CD4-positive, alpha-beta memory T cell (primary cell): ENCODE measurements around the gene ADGRB3. TPM values are rescaled to one million over a fixed set of nuclear protein-coding genes. Genes with fewer than 3 reads are reported as not detected.

Experiments used
- CTCF ChIA-PET: fragments of 350-600 bp; sonication (Branson Sonifier 250); formaldehyde crosslinking; loops from one replicate; lab custom pipeline; 2021; ENCODE audit warnings: inconsistent platforms; ENCODE audit not compliant: partially characterized antibody; lab: Charles Lee
- POLR2A ChIA-PET: fragments of 350-600 bp; sonication (Branson Sonifier 250); formaldehyde crosslinking; loops from one replicate; lab custom pipeline; 2021; ENCODE audit not compliant: partially characterized antibody; lab: Charles Lee
- DNase-seq, 5 donors: peaks; one replicate each; pipeline versions ENCODE4 v3.0.0 to v3.0.0-alpha.2; 2020 to 2022; ENCODE audit warnings: mixed read lengths in 1 of 5
- H3K27ac ChIP-seq: one replicate; pipeline ENCODE4 v1.7.0; 2013; ENCODE audit warnings: low read depth, low read length
- H3K27me3 ChIP-seq: 2 replicates; pipeline ENCODE4 v1.7.0; 2013; ENCODE audit warnings: mild to moderate bottlenecking, low read length, moderate library complexity; ENCODE audit not compliant: insufficient read depth
- H3K36me3 ChIP-seq: 2 replicates; pipeline ENCODE4 v1.7.0; 2013; ENCODE audit warnings: mild to moderate bottlenecking, low read length, moderate library complexity; ENCODE audit not compliant: insufficient read depth
- H3K4me1 ChIP-seq: 2 replicates; pipeline ENCODE4 v1.7.0; 2013; ENCODE audit warnings: mild to moderate bottlenecking, low read length, moderate library complexity; ENCODE audit not compliant: insufficient read depth
- H3K4me3 ChIP-seq, 2 donors: one replicate each; pipeline ENCODE4 v1.7.0; 2013; ENCODE audit warnings: low read length in 2 of 2, mild to moderate bottlenecking in 1 of 2
- H3K9me3 ChIP-seq, 2 donors: one replicate each; pipeline ENCODE4 v1.7.0; 2013; ENCODE audit warnings: low read length in 2 of 2, control low read depth in 1 of 2; ENCODE audit not compliant: control insufficient read depth in 1 of 2
- H3K27ac Mint-ChIP-seq, 7 donors: one replicate each; pipeline ENCODE4 v1.8.0; 2020 to 2021; ENCODE audit warnings: mixed read lengths in 7 of 7, mild to moderate bottlenecking in 6 of 7, inconsistent platforms in 3 of 7, moderate library complexity in 3 of 7
- H3K27me3 Mint-ChIP-seq, 2 donors: one replicate each; pipeline ENCODE4 v1.8.0; 2020 to 2021; ENCODE audit warnings: mixed read lengths in 2 of 2
- H3K36me3 Mint-ChIP-seq, 2 donors: one replicate each; pipeline ENCODE4 v1.8.0; 2020 to 2021; ENCODE audit warnings: mixed read lengths in 2 of 2, inconsistent platforms in 1 of 2, mild to moderate bottlenecking in 1 of 2
- H3K4me1 Mint-ChIP-seq, 4 donors: one replicate each; pipeline ENCODE4 v1.8.0; 2020 to 2021; ENCODE audit warnings: mixed read lengths in 4 of 4, mild to moderate bottlenecking in 1 of 4
- H3K4me3 Mint-ChIP-seq, 8 donors: one replicate each; pipeline ENCODE4 v1.8.0; 2020 to 2021; ENCODE audit warnings: mixed read lengths in 8 of 8, mild to moderate bottlenecking in 7 of 8, moderate library complexity in 6 of 8, inconsistent platforms in 3 of 8
- H3K9me3 Mint-ChIP-seq, 8 donors: one replicate each; pipeline ENCODE4 v1.8.0; 2020 to 2021; ENCODE audit warnings: mixed read lengths in 8 of 8, mild to moderate bottlenecking in 5 of 8, inconsistent platforms in 3 of 8, moderate library complexity in 1 of 8
- intact Hi-C: fragments of 100-400 bp; cut with micrococcal nuclease; formaldehyde crosslinking; loops from one replicate; pipeline ENCODE4 v1.15.1; 2023
- polyA plus RNA-seq, 2 donors: library from polyadenylated mRNA; unstranded; fragments of 300-500 nt; fragmentation: Illumina TruSeq; gene quantifications; one replicate each; pipeline ENCODE4 v1.2.3, GENCODE V29; 2021
- total RNA-seq, 2 experiments: library from RNA; stranded (reverse); gene quantifications; one replicate each; pipeline ENCODE4 v1.2.3, GENCODE V29; 2021

The ADGRB3 gene
- total and polyA plus RNA-seq, 4 experiments from 2014 or later, result not detected

GRCh38 chr6:68695838-68696237 is 60.8 kb downstream of the ADGRB3 start:
- Histone ChIP-seq H3K4me1 (no peaks in the 10 kb centered on the region), H3K27ac (no peak overlapping the region), H3K9me3 (no peaks in the 10 kb centered on the region), H3K36me3 (no peaks in the 10 kb centered on the region), H3K27me3 (no peaks in the 10 kb centered on the region), H3K4me3 (no peak overlapping the region)
- H3K4me1 Mint-ChIP-seq, result no peaks in the 10 kb centered on the region
- no peaks in the 10 kb centered on the region for H3K27me3 Mint-ChIP-seq
- H3K36me3 Mint-ChIP-seq, result no peaks in the 10 kb centered on the region
- CTCF ChIA-PET, result no interaction called here
- POLR2A ChIA-PET, result no interaction called here
- intact Hi-C loops, result no loop called here
- DNase-seq, result no peak
- no peak overlapping the region for H3K27ac Mint-ChIP-seq
- no peak overlapping the region for H3K4me3 Mint-ChIP-seq
- H3K9me3 Mint-ChIP-seq, result peaks cover 0 to 3% (median 0%) of the 10 kb centered on the region in 8 donors

- Histone ChIP-seq H3K27ac (no peak overlapping the region), H3K4me3 (no peak overlapping the region), H3K4me1 (no peaks in the 10 kb centered on the region), H3K9me3 (no peaks in the 10 kb centered on the region), H3K27me3 (no peaks in the 10 kb centered on the region), H3K36me3 (no peaks in the 10 kb centered on the region)
- intact Hi-C loops, result no loop called here
- no peaks in the 10 kb centered on the region for H3K27me3 Mint-ChIP-seq
- no peak for DNase-seq
- H3K27ac Mint-ChIP-seq, result no peak overlapping the region
- ChIA-PET POLR2A (no interaction called here), CTCF (no interaction called here)
- H3K4me3 Mint-ChIP-seq, result no peak overlapping the region
- no peaks in the 10 kb centered on the region for H3K4me1 Mint-ChIP-seq
- H3K36me3 Mint-ChIP-seq, result no peaks in the 10 kb centered on the region
- H3K9me3 Mint-ChIP-seq, result peaks cover 0 to 3% (median 0%) of the 10 kb centered on the region in 8 donors
Observed at GRCh38 chr6:68697394-68697793, 62.3 kb downstream of the ADGRB3 start.

GRCh38 chr6:68701159-68701558 is 66.1 kb downstream of the ADGRB3 start:
- Histone ChIP-seq H3K27me3 (no peaks in the 10 kb centered on the region), H3K9me3 (no peaks in the 10 kb centered on the region), H3K36me3 (no peaks in the 10 kb centered on the region), H3K4me3 (no peak overlapping the region), H3K4me1 (no peaks in the 10 kb centered on the region), H3K27ac (no peak overlapping the region)
- intact Hi-C loops, result no loop called here
- CTCF ChIA-PET, result no interaction called here
- Mint-ChIP-seq H3K36me3 (no peaks in the 10 kb centered on the region), H3K4me3 (no peak overlapping the region), H3K4me1 (no peaks in the 10 kb centered on the region), H3K27ac (no peak overlapping the region), H3K27me3 (no peaks in the 10 kb centered on the region), H3K9me3 (peaks cover 0 to 2% (median 0%) of the 10 kb centered on the region in 8 donors)
- no peak for DNase-seq
- POLR2A ChIA-PET, result no interaction called here

- Mint-ChIP-seq H3K4me3 (no peak overlapping the region), H3K9me3 (peaks cover 0 to 2% (median 0%) of the 10 kb centered on the region in 8 donors), H3K27ac (no peak overlapping the region), H3K27me3 (no peaks in the 10 kb centered on the region), H3K4me1 (no peaks in the 10 kb centered on the region), H3K36me3 (no peaks in the 10 kb centered on the region)
- H3K9me3 ChIP-seq, result no peaks in the 10 kb centered on the region
- no peak overlapping the region for H3K27ac ChIP-seq
- no peak overlapping the region for H3K4me3 ChIP-seq
- intact Hi-C loops, result no loop called here
- POLR2A ChIA-PET, result no interaction called here
- H3K27me3 ChIP-seq, result no peaks in the 10 kb centered on the region
- CTCF ChIA-PET, result no interaction called here
- H3K36me3 ChIP-seq, result no peaks in the 10 kb centered on the region
- no peaks in the 10 kb centered on the region for H3K4me1 ChIP-seq
- DNase-seq, result no peak
Observed at GRCh38 chr6:68704485-68704884, 69.4 kb downstream of the ADGRB3 start.

- H3K9me3 ChIP-seq, result no peaks in the 10 kb centered on the region
- DNase-seq, result no peak
- CTCF ChIA-PET, result no interaction called here
- intact Hi-C loops, result no loop called here
- no peak overlapping the region for H3K4me3 ChIP-seq
- no peak overlapping the region for H3K27ac ChIP-seq
- peaks cover 0 to 2% of the 10 kb centered on the region in 2 donors for H3K27me3 Mint-ChIP-seq
- H3K4me1 Mint-ChIP-seq, result no peaks in the 10 kb centered on the region
- no peak overlapping the region for H3K27ac Mint-ChIP-seq
- H3K27me3 ChIP-seq, result no peaks in the 10 kb centered on the region
- H3K36me3 ChIP-seq, result no peaks in the 10 kb centered on the region
- H3K9me3 Mint-ChIP-seq, result peaks cover 0 to 2% (median 0%) of the 10 kb centered on the region in 8 donors
- no peaks in the 10 kb centered on the region for H3K36me3 Mint-ChIP-seq
- no peaks in the 10 kb centered on the region for H3K4me1 ChIP-seq
- no peak overlapping the region for H3K4me3 Mint-ChIP-seq
- POLR2A ChIA-PET, result no interaction called here
Observed at GRCh38 chr6:68709091-68709490, 74.0 kb downstream of the ADGRB3 start.

- no peaks in the 10 kb centered on the region for H3K27me3 ChIP-seq
- ChIA-PET POLR2A (no interaction called here), CTCF (no interaction called here)
- no peaks in the 10 kb centered on the region for H3K9me3 ChIP-seq
- H3K4me3 Mint-ChIP-seq, result no peak overlapping the region
- no peaks in the 10 kb centered on the region for H3K36me3 ChIP-seq
- no peaks in the 10 kb centered on the region for H3K4me1 Mint-ChIP-seq
- no peak overlapping the region for H3K4me3 ChIP-seq
- intact Hi-C loops, result no loop called here
- peaks cover 0 to 2% (median 0%) of the 10 kb centered on the region in 8 donors for H3K9me3 Mint-ChIP-seq
- DNase-seq, result no peak
- H3K36me3 Mint-ChIP-seq, result no peaks in the 10 kb centered on the region
- H3K27ac Mint-ChIP-seq, result no peak overlapping the region
- H3K27me3 Mint-ChIP-seq, result peaks cover 0 to 2% of the 10 kb centered on the region in 2 donors
- H3K4me1 ChIP-seq, result no peaks in the 10 kb centered on the region
- H3K27ac ChIP-seq, result no peak overlapping the region
Observed at GRCh38 chr6:68709882-68710281, 74.8 kb downstream of the ADGRB3 start.

- Mint-ChIP-seq H3K27me3 (peaks cover 0 to 2% of the 10 kb centered on the region in 2 donors), H3K4me1 (no peaks in the 10 kb centered on the region), H3K4me3 (no peak overlapping the region), H3K27ac (no peak overlapping the region), H3K36me3 (no peaks in the 10 kb centered on the region), H3K9me3 (no peaks in the 10 kb centered on the region)
- H3K36me3 ChIP-seq, result no peaks in the 10 kb centered on the region
- intact Hi-C loops, result no loop called here
- no peak overlapping the region for H3K4me3 ChIP-seq
- POLR2A ChIA-PET, result no interaction called here
- H3K27ac ChIP-seq, result no peak overlapping the region
- H3K9me3 ChIP-seq, result no peaks in the 10 kb centered on the region
- CTCF ChIA-PET, result no interaction called here
- no peak for DNase-seq
- no peaks in the 10 kb centered on the region for H3K27me3 ChIP-seq
- no peaks in the 10 kb centered on the region for H3K4me1 ChIP-seq
Observed at GRCh38 chr6:68710496-68710895, 75.4 kb downstream of the ADGRB3 start.

- Histone ChIP-seq H3K36me3 (no peaks in the 10 kb centered on the region), H3K4me3 (no peak overlapping the region), H3K27me3 (no peaks in the 10 kb centered on the region), H3K9me3 (no peaks in the 10 kb centered on the region), H3K27ac (no peak overlapping the region), H3K4me1 (no peaks in the 10 kb centered on the region)
- Mint-ChIP-seq H3K9me3 (no peaks in the 10 kb centered on the region), H3K27ac (no peak overlapping the region), H3K27me3 (peaks cover 0 to 2% of the 10 kb centered on the region in 2 donors), H3K36me3 (no peaks in the 10 kb centered on the region), H3K4me3 (no peak overlapping the region), H3K4me1 (no peaks in the 10 kb centered on the region)
- DNase-seq, result no peak
- intact Hi-C loops, result no loop called here
- POLR2A ChIA-PET, result no interaction called here
- CTCF ChIA-PET, result no interaction called here
Observed at GRCh38 chr6:68710916-68711315, 75.8 kb downstream of the ADGRB3 start.
